HCT116 (cell line): ENCODE measurements around the gene PAPOLG. TPM values are rescaled to one million over a fixed set of nuclear protein-coding genes. Genes with fewer than 3 reads are reported as not detected.

ENCODE experiments used
- ATAC-seq: fragments of 200-7000 bp; cut with Tn5 transposase; 2 replicates; pipeline ENCODE4 v1.9.1; 2020; ENCODE audit warnings: mild to moderate bottlenecking, moderate library complexity
- BruUV-seq: library from RNA; stranded (reverse); fragments of 400-500 nt; replicated peaks from 2 replicates; lab custom pipeline; 2021; lab: Mats Ljungman, UMichigan
- CTCF ChIA-PET: fragments of 300-600 bp; sonication (Branson Sonifier 250); formaldehyde crosslinking; loops from one replicate; lab custom pipeline; 2021; ENCODE audit warnings: antibody characterized with exemption; lab: Charles Lee
- POLR2A ChIA-PET: fragments of 300-600, 350-600 bp; sonication (Branson Sonifier 250); formaldehyde crosslinking; loops from one replicate; lab custom pipeline; 2021; ENCODE audit warnings: antibody characterized with exemption; lab: Charles Lee
- RAD21 ChIA-PET, 2 experiments: fragments of 300-600 bp; sonication (Branson Sonifier 250); formaldehyde crosslinking; loops; one replicate each; lab custom pipeline; 2023; ENCODE audit warnings: low total read pairs in 2 of 2; ENCODE audit not compliant: uncharacterized antibody in 2 of 2, unreplicated experiment in 2 of 2, low non-redundant PET in 1 of 2; lab: Charles Lee
- DNase-seq: peaks from one replicate; pipeline ENCODE4 v3.0.0-alpha.2; 2010; ENCODE audit warnings: low read depth, low spot score
- H2AFZ ChIP-seq: fragments of 200-600 bp; shearing (Covaris generic), sonication (generic); 2 replicates; pipeline ENCODE4 v1.6.1; 2017; ENCODE audit warnings: low read depth, mixed run types, mixed read lengths, antibody characterized with exemption, low read length; ENCODE audit not compliant: poor library complexity, severe bottlenecking
- H3K27ac ChIP-seq: 2 replicates; pipeline ENCODE4 v1.5.1; 2012; ENCODE audit warnings: low read depth, low read length
- H3K27me3 ChIP-seq: fragments of 200-600 bp; sonication (generic); 2 replicates; pipeline ENCODE4 v1.6.1; 2016; ENCODE audit warnings: mixed run types, low read length, mixed read lengths; ENCODE audit not compliant: insufficient read depth
- H3K36me3 ChIP-seq, 2 experiments: fragments of 200-500 bp in 1 of 2; fragments of 200-600 bp in 1 of 2; sonication (Bioruptor generic) in 1 of 2; sonication (generic) in 1 of 2; 2 replicates each; pipeline versions ENCODE4 v1.5.1 to v1.6.1; 2014 to 2016; ENCODE audit warnings: low read length in 2 of 2, inconsistent platforms in 1 of 2, mixed read lengths in 1 of 2, mixed run types in 1 of 2; ENCODE audit not compliant: insufficient read depth in 2 of 2, control insufficient read depth in 1 of 2
- H3K4me1 ChIP-seq, 2 experiments: fragments of 200-600 bp in 1 of 2; sonication (generic) in 1 of 2; 2 replicates each; pipeline versions ENCODE4 v1.5.1 to v1.6.1; 2012 to 2017; ENCODE audit warnings: low read length in 2 of 2, inconsistent platforms in 1 of 2, mild to moderate bottlenecking in 1 of 2, mixed read lengths in 1 of 2, mixed run types in 1 of 2, moderate library complexity in 1 of 2; ENCODE audit not compliant: insufficient read depth in 2 of 2, control insufficient read depth in 1 of 2
- H3K4me2 ChIP-seq: fragments of 200-600 bp; sonication (generic); 2 replicates; pipeline ENCODE4 v1.6.1; 2017; ENCODE audit warnings: mixed run types, low read length, mixed read lengths
- H3K4me3 ChIP-seq, 2 experiments: fragments of 200-600 bp in 1 of 2; sonication (generic) in 1 of 2; replicated peaks in 1 of 2; 2 replicates each; pipeline ENCODE4 v1.5.1; 2011 to 2016; ENCODE audit warnings: low read length in 2 of 2, control low read depth in 1 of 2, low read depth in 1 of 2, mild to moderate bottlenecking in 1 of 2, mixed read lengths in 1 of 2, mixed run types in 1 of 2
- H3K79me2 ChIP-seq: fragments of 200-600 bp; sonication (generic); 2 replicates; pipeline ENCODE4 v1.6.1; 2017; ENCODE audit warnings: mild to moderate bottlenecking, mixed run types, low read length, moderate library complexity, mixed read lengths; ENCODE audit not compliant: insufficient read depth
- H3K9ac ChIP-seq: fragments of 200-600 bp; sonication (generic); 2 replicates; pipeline ENCODE4 v1.6.1; 2016; ENCODE audit warnings: low read length, mixed read lengths
- H3K9me2 ChIP-seq: fragments of 200-600 bp; sonication (generic), shearing (Covaris generic); 2 replicates; pipeline ENCODE4 v1.6.1; 2017; ENCODE audit warnings: mixed run types, mild to moderate bottlenecking, moderate library complexity; ENCODE audit not compliant: insufficient read depth
- H3K9me3 ChIP-seq, 2 experiments: fragments of 200-500 bp in 1 of 2; fragments of 200-600 bp in 1 of 2; sonication (Bioruptor generic) in 1 of 2; sonication (generic) in 1 of 2; 2 replicates each; pipeline ENCODE4 v1.6.1; 2014 to 2017; ENCODE audit warnings: low read length in 2 of 2, mixed read lengths in 2 of 2, inconsistent platforms in 1 of 2, low read depth in 1 of 2, mild to moderate bottlenecking in 1 of 2, mixed run types in 1 of 2, moderate library complexity in 1 of 2; ENCODE audit not compliant: control insufficient read depth in 1 of 2, insufficient read depth in 1 of 2
- H4K20me1 ChIP-seq: fragments of 200-600 bp; sonication (generic), shearing (Covaris generic); 2 replicates; pipeline ENCODE4 v1.6.1; 2017; ENCODE audit warnings: mixed run types, mild to moderate bottlenecking, moderate library complexity; ENCODE audit not compliant: insufficient read depth
- ATF3 ChIP-seq: IDR thresholded peaks from 2 replicates; pipeline ENCODE4 v1.6.1; 2012
- CBX3 ChIP-seq: IDR thresholded peaks from 2 replicates; pipeline ENCODE4 v1.6.1; 2012; ENCODE audit warnings: low read depth
- CEBPB ChIP-seq: IDR thresholded peaks from 2 replicates; pipeline ENCODE4 v1.6.1; 2012; ENCODE audit warnings: low read depth
- EGR1 ChIP-seq: IDR thresholded peaks from 2 replicates; pipeline ENCODE4 v1.6.1; 2012; ENCODE audit warnings: low read depth
- ELF1 ChIP-seq: IDR thresholded peaks from 2 replicates; pipeline ENCODE4 v1.6.1; 2012; ENCODE audit warnings: low read depth, borderline replicate concordance
- EZH2 ChIP-seq: fragments of 200-600 bp; sonication (generic); IDR thresholded peaks from 2 replicates; pipeline ENCODE4 v1.6.1; 2017; ENCODE audit warnings: antibody characterized with exemption, mixed run types
- FOSL1 ChIP-seq: IDR thresholded peaks from 2 replicates; pipeline ENCODE4 v1.6.1; 2012; ENCODE audit warnings: low read depth
- JUND ChIP-seq: IDR thresholded peaks from 2 replicates; pipeline ENCODE4 v1.6.1; 2012
- POLR2A ChIP-seq: IDR thresholded peaks from 2 replicates; pipeline ENCODE4 v1.7.0; 2011; ENCODE audit warnings: borderline replicate concordance; ENCODE audit not compliant: insufficient read depth, insufficient read length; ENCODE audit errors: extremely low read depth
- RAD21 ChIP-seq: IDR thresholded peaks from 2 replicates; pipeline ENCODE4 v1.6.1; 2012; ENCODE audit warnings: low read depth, mild to moderate bottlenecking
- REST ChIP-seq: IDR thresholded peaks from 2 replicates; pipeline ENCODE4 v1.6.1; 2012; ENCODE audit warnings: low read depth
- SIN3A ChIP-seq: IDR thresholded peaks from 2 replicates; pipeline ENCODE4 v1.6.1; 2012; ENCODE audit warnings: low read depth
- SRF ChIP-seq: IDR thresholded peaks from 2 replicates; pipeline ENCODE4 v1.6.1; 2012; ENCODE audit warnings: low read depth
- TCF7L2 ChIP-seq: IDR thresholded peaks from 2 replicates; pipeline ENCODE4 v1.7.0; 2011; ENCODE audit warnings: borderline replicate concordance, inconsistent platforms; ENCODE audit not compliant: insufficient read depth, insufficient read length; ENCODE audit errors: extremely low read depth
- YY1 ChIP-seq: IDR thresholded peaks from 2 replicates; pipeline ENCODE4 v1.6.1; 2011; ENCODE audit warnings: low read length, low read depth, moderate library complexity, mild to moderate bottlenecking; ENCODE audit not compliant: insufficient replicate concordance; ENCODE audit errors: extremely low read depth
- ZBTB33 ChIP-seq: IDR thresholded peaks from 2 replicates; pipeline ENCODE4 v1.6.1; 2011; ENCODE audit warnings: mild to moderate bottlenecking, low read length, moderate library complexity; ENCODE audit not compliant: insufficient replicate concordance; ENCODE audit errors: extremely low read depth
- ZFX ChIP-seq: fragments of 450-650 bp; IDR thresholded peaks from 2 replicates; pipeline ENCODE4 v1.6.1; 2017
- intact Hi-C: fragments of 100-400 bp; cut with micrococcal nuclease; formaldehyde crosslinking; loops from 2 replicates; pipeline ENCODE4 v1.10.0; 2022
- total RNA-seq: library from RNA; stranded (reverse); gene quantifications from one replicate; pipeline ENCODE4 v1.2.1, GENCODE V29; 2021; ENCODE audit not compliant: unreplicated experiment

The PAPOLG gene
- total RNA-seq, 1 experiment from 2014 or later = 13.2 TPM

GRCh38 chr2:60780721-60781120, 24.7 kb downstream of the PAPOLG start:
- Histone ChIP-seq H3K4me1 (no peaks in the 10 kb centered on the region), H3K9ac (no peak overlapping the region), H3K27ac (no peak overlapping the region), H3K79me2 (no peaks in the 10 kb centered on the region), H3K36me3 (peaks cover 16 to 26% of the 10 kb centered on the region in 2 experiments), H3K4me2 (no peak overlapping the region), H3K9me3 (no peaks in the 10 kb centered on the region), H3K9me2 (no peaks in the 10 kb centered on the region), H4K20me1 (no peaks in the 10 kb centered on the region), H3K27me3 (no peaks in the 10 kb centered on the region), H3K4me3 (no peak overlapping the region), H2AFZ (no peak overlapping the region)
- intact Hi-C loops = no loop called here
- ChIA-PET POLR2A (no interaction called here), RAD21 (no interaction called here), CTCF (no interaction called here)
- no TSS peak for BruUV-seq
- no peak for ATAC-seq
- TF ChIP-seq CBX3 = no peak
- TF ChIP-seq EZH2 = no peak
- no peak for DNase-seq

GRCh38 chr2:60793169-60793568, 37.1 kb downstream of the PAPOLG start:
- no peaks in the 10 kb centered on the region for H3K9me2 ChIP-seq
- ATAC-seq (no peak), DNase-seq (no peak)
- no peaks in the 10 kb centered on the region for H3K9me3 ChIP-seq
- intact Hi-C loops = no loop called here
- BruUV-seq = no TSS peak
- no peak overlapping the region for H3K27ac ChIP-seq
- no peaks in the 10 kb centered on the region for H3K4me1 ChIP-seq
- peaks cover 33 to 43% of the 10 kb centered on the region in 2 experiments for H3K36me3 ChIP-seq
- no peak overlapping the region for H3K4me2 ChIP-seq
- no peaks in the 10 kb centered on the region for H3K27me3 ChIP-seq
- no peaks in the 10 kb centered on the region for H3K79me2 ChIP-seq
- ChIA-PET CTCF (interaction anchor here (1.0 to 1.7 kb wide), 2 partner anchors 10 to 206 kb away, joined by 3 to 5 read pairs; no protein-coding TSS in a partner anchor), RAD21 (interaction anchor here in 1 of 2 experiments (1.5 kb wide), 1 partner anchor 206 kb away, joined by 4 read pairs; no protein-coding TSS in a partner anchor), POLR2A (no interaction called here)
- H4K20me1 ChIP-seq = 0 out of 2 replicates have a peak, but pooled peaks cover 2% of the 10 kb centered on the region
- no peak overlapping the region for H2AFZ ChIP-seq
- no peak overlapping the region for H3K9ac ChIP-seq
- H3K4me3 ChIP-seq = no peak overlapping the region
- TF ChIP-seq SRF (no peak), RAD21 (no peak), TCF7L2 (no peak), JUND (no peak), REST (no peak), YY1 (no peak), ATF3 (no peak), CEBPB (no peak), ZBTB33 (no peak), POLR2A (no peak), FOSL1 (no peak), ZFX (no peak), EZH2 (no peak), ELF1 (no peak), EGR1 (no peak), SIN3A (no peak), CBX3 (no peak)
